COLO668 (cell line): Measurements from ENCODE around the gene CGNL1.
A peak's percentile ranks its signal among the peaks of the same experiment; 100 is the strongest.

Experiments used
- DNase-seq: peaks from one replicate; lab custom pipeline; 2025; ENCODE audit not compliant: unreplicated experiment; lab: John Stamatoyannopoulos, UW

CGNL1 gene

GRCh38 chr15:57518779-57519405 lies 142.6 kb downstream of the CGNL1 start:
- no peak for DNase-seq

DNA sequence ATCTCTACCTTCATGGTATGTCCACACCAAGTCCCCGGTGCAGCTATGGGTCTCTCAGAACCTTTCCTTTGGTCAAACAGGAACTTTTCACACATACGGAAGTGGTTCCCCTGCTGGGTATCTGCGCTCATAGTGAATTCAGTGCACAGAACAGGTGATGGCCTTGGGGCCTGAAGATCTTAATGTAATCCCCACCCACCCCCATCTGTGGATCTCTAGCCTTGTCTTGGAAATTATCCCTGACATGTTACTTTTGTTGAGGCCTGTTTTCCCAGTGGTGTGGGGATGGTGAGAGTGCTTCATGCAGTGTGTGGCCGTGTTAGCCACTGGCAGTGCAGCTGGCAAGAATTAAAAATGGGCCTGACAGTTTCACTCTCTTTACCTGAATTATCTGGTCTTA lies 143.5 kb downstream of the CGNL1 start:
- DNase-seq: no peak

GRCh38 chr15:57521503-57521902 lies 145.2 kb downstream of the CGNL1 start:
- DNase-seq: no peak

GRCh38 chr15:57522148-57522547 lies 145.8 kb downstream of the CGNL1 start:
- DNase-seq: no peak

DNA sequence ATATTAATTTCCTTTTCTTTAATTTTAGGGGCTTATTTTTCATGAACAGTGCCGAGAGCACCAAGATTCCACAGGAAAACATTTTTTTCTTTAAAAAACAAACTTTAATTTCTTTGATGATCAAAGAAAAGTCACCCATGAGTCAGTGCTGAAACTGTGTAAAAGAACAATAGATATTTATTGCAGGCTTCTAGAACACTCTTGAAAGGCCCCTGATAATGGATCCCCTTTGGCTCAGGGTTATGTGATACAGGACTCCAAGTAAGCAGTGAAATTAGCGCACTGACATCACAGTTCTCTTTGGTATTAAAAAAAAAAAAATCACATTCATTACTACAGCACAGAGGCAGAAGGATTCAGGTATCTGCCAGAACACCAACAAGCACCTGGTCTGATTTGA lies 149.3 kb downstream of the CGNL1 start:
- no peak for DNase-seq

GRCh38 chr15:57526076-57526475 lies 149.8 kb downstream of the CGNL1 start:
- no peak for DNase-seq

GRCh38 chr15:57526615-57527014 lies 150.3 kb downstream of the CGNL1 start:
- DNase-seq: no peak

DNA sequence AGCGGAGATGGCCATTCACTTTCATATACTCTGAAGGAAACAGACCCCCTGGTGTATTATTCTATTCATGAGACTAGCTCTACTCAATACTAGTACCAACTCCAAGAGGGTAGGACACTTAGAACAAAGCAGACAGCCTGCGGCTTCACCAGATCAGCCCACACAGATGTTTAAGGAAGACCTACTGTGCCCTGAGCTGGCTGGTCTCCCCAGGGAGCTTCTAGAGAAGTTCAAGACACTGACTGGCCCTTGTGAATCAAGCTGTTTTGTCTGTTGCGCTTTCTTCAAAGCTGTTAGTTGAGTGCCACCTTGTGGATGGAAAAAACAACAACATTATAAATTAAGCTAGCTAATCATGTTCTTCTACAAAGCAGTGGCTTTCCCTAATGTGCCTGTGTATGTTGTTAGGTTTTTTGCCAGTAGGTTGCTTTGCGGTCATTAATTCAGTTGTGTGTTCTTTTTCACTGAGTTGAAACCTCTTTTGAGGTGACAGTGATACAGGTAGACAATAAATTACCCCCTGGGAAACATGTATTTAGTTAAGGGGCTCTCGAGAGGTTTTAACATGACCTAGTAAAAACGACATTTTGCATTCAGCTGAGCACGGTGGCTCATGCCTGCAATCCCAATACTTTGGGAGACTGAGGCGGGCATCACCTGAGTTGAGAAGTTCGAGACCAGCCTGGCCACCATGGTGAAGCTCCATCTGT lies 151.2 kb downstream of the CGNL1 start:
- DNase-seq: peak; percentile 42

GRCh38 chr15:57528940-57529565 lies 152.7 kb downstream of the CGNL1 start:
- no peak for DNase-seq

DNA sequence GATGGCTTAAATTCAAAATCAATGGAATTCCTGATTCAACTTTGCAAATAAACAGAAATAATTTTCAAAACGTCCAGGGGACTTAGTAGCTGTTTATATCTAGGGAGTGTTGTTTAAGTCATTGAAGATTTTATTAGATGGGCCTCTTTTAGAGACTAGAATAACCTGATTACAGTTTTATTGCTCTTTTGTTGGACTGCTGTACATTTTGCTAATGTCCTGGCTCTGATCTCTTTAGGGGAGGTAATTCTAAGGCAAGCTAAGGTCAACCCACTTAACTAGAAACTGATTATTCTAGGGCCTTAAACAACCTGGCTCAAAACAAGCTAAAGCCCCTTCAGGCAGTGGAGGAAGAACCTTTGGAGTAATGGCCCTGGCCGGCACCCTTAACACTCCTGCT lies 153.4 kb downstream of the CGNL1 start:
- no peak for DNase-seq

DNA sequence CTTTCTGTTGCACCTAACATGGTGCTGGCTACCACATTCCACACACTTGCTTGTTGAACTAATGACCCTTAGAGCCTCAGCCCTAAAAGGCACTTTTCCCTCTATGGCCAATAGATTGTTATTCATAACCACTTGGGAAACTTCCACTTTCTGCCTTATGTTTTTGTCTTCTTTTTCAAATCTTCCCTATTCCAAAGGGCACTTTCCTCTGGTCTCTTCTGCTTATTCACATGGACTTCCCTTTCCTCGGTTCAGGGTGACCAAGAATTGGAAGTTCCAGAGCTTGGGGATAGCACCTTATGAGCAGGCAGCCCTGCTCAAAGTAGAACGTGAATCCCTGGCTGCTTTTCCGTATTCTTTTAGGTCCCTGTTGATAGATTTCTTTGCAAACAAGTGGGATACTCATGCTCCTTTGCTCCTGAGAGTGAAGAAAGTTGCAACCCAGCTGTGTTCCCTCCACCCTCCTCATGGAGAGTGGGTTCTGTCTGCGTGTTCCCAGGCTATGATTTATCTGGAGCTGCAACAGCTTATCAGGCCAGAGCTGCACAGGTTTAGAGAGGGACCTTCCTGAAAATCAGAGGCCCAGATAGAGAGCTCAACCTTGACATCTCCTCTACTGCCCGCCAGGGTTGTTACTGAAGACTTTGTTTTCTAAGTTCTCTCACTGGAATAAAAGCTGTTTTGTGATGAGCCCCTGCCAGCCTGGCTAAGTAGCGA lies 156.6 kb downstream of the CGNL1 start:
- no peak for DNase-seq

GRCh38 chr15:57533448-57533799 lies 157.1 kb downstream of the CGNL1 start:
- DNase-seq: no peak

GRCh38 chr15:57534281-57534680 lies 158.0 kb downstream of the CGNL1 start:
- no peak for DNase-seq

GRCh38 chr15:57537072-57537471 lies 160.8 kb downstream of the CGNL1 start:
- peak; percentile 87 for DNase-seq

DNA sequence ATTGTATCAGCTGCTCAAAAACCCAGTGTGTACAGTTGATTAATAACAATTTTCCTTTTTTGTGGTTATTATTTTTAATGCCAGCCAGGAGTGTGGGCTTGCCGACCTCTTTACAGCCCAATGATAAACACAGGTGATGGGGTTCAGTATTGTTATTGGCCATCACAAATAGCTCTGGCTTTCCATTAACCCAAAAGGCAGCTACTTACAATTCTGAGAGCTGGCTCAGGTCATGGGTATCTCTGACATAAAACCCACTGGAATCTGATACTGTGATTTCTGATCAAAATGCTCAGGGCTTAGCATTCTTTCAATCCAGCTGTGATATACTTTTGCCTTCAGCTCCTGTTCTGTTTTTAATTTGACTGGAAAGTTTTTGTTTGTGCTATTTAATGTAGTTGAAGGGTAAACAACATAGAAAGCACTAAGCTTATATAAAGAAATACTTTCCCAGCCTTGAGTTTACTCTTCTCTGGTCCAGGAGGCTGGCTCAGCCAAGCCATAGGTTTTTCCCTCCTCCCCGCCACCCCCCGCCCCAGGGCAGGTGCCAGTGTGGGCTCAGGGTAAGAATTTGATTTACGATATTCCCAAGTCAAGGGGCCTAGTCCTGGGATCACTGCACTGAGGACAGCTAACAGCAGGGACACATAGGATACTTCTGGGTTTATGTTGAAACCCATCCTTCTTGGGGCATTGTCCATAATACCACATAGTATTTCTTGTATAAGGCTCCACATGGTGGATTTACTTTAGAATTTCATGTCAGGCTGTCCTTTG lies 161.4 kb downstream of the CGNL1 start:
- DNase-seq: peak; percentile 50

DNA sequence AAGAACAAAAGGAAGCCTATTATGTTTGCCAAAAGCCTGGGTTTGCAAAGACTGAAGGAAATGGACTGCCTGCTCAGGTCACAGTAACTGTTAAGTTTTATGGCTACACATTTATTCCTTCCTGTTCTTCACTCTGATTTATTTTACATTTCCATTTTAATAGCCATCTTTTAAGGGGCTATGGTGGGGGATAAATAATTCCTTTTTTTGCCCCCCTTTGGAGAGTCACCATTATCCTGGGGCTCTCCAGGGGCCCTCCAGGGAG lies 161.9 kb downstream of the CGNL1 start:
- DNase-seq: no peak

GRCh38 chr15:57538821-57539220 lies 162.5 kb downstream of the CGNL1 start:
- DNase-seq: no peak

DNA sequence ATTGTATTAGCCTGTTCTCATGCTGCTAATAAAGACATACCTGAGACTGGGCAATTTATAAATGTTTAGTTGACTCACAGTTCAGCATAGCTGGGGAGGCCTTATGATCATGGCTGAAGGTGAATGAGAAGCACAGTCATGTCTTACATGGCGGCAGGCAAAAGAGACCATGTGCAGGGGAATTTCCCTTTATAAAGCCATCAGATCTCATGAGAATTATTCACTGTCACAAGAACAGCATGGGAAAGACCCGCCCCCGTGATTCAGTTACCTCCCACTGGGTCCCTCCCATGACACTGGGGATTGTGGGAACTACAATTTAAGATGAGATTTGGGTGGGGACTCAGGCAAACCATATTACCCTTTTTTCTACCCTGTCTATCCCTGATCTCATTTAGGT lies 163.9 kb downstream of the CGNL1 start:
- DNase-seq: no peak

- DNase-seq: no peak
These were observed 164.4 kb downstream of the CGNL1 start for GRCh38 chr15:57540736-57541135.

DNA sequence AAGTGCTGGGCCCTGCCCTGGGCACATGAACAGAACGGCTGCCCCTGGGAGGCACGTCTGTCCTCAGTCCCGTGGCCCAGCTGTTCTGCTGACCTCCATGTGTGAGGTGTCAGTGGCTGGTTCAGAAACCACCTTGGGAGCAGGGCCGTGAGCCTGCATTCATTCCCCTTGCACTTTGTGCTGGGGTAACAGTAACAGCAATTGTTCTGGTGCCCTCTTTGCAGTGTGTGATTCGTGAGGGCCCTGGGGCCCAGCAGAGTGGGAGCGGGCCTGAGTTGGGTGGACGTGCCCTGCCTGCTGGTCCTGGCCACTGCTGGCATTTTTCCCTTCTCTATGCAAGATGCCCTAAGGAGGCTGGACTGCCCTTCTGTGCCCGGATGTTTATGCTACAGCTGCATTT lies 165.0 kb downstream of the CGNL1 start:
- DNase-seq: no peak

DNA sequence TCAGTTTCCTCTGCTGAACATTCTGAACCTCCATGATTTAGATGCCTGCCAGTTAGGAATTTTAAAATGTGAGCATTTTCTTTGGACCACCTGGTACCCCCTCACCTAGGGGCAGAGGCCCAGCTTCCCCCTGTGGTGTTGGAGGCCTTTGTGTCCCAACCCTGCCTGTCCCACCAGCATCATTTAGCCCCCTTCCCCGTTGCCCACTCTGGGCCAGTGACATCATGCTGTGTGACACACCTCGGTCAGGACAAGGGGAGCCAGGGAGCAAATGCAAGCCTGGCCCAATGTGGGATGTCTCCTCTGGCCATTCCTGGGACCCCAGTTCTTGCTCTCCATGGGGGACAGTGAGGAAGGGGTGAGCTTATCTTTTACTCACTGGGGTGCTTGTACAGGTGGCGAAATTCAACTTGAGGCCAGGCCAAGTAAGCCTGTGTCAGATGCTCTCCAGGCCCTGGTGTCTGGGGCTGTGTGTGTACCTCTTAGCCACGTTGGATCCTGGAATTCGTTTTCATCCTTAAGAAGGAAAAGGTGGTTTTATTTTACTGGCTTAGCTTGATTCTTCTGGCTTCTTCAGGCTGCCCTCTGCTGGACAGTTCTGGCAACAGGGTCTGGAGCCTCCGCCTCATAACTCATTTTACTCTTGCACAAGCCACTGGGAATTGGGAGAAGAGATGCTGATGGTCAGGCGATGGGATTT lies 165.7 kb downstream of the CGNL1 start:
- peak; percentile 68 for DNase-seq
